ENCODE measurements around the gene POU2F1. TPM values are rescaled to one million over a fixed set of nuclear protein-coding genes. Genes with fewer than 3 reads are reported as not detected.

POU2F1 gene
- total and polyA plus RNA-seq, 2 donors (not counting 1 experiment from before 2014, with no cell fraction given): 5.2 to 48.8 TPM

GRCh38 chr1:167431909-167432650 lies 211.4 kb downstream of the POU2F1 start:
- intact Hi-C loops (cut with micrococcal nuclease): loop anchor here (2.0 to 10.0 kb wide), 4 partner anchors 13 to 210 kb away; partner anchors contain the start of gene POU2F1
- Histone ChIP-seq H3K9ac (ENCODE audit: low read length) (no peak overlapping the region), H2AFZ (ENCODE audit: insufficient read depth, low read depth, low read length, poor library complexity, severe bottlenecking) (no peak overlapping the region), H3K9me3 (ENCODE audit: control extremely low read depth in 1 of 3, control insufficient read depth in 2 of 3, insufficient read depth in 1 of 3, low read length in 2 of 3) (peaks cover 0 to 8% (median 0%) of the 10 kb centered on the region in 3 donors), H3K36me3 (replicated peaks in 1 of 2; ENCODE audit: control extremely low read depth in 1 of 2, control insufficient read depth in 1 of 2, extremely low read depth in 1 of 2, insufficient read depth in 2 of 2, low read length in 1 of 2) (no peaks in the 10 kb centered on the region), H4K20me1 (ENCODE audit: control insufficient read depth, insufficient read depth, low read length, poor library complexity, severe bottlenecking) (no peaks in the 10 kb centered on the region), H3K79me2 (ENCODE audit: control insufficient read depth, insufficient read depth, low read length) (no peaks in the 10 kb centered on the region), H3K27ac (ENCODE audit: low read length in 2 of 2) (peak overlapping the region; percentile 71), H3K27me3 (replicated peaks in 1 of 4; ENCODE audit: control extremely low read depth in 1 of 4, control insufficient read depth in 3 of 4, insufficient read depth in 4 of 4, low read length in 3 of 4) (peaks cover 0 to 3% (median 1%) of the 10 kb centered on the region in 4 experiments), H3K4me1 (ENCODE audit: control insufficient read depth in 2 of 2, insufficient read depth in 2 of 2, low read length in 2 of 2) (peaks cover 37 to 54% of the 10 kb centered on the region in 2 donors), H3K4me3 (ENCODE audit: control extremely low read depth in 1 of 5, extremely low read depth in 1 of 5, insufficient read depth in 1 of 5, low read depth in 2 of 5, low read length in 4 of 5) (peak overlapping the region in 1 of 5 experiments; percentile 11), H3K4me2 (replicated peaks; ENCODE audit: low read depth, low read length, poor library complexity, severe bottlenecking) (peak overlapping the region; percentile 51)
- WGBS (ENCODE audit: insufficient coverage): 30% methylated on average over 2 of the region's 8 CpGs
- Mint-ChIP-seq H3K4me3 (peak overlapping the region; percentile 63), H3K27me3 (no peaks in the 10 kb centered on the region), H3K9me3 (ENCODE audit: insufficient read depth) (no peaks in the 10 kb centered on the region), H3K4me1 (peaks cover 62% of the 10 kb centered on the region), H3K27ac (peak overlapping the region; percentile 97)
- DNase-seq: peak; percentile 67
- POLR2A ChIA-PET: interaction anchor here (0.6 to 0.8 kb wide), 3 partner anchors 53 to 212 kb away, joined by 3 to 4 read pairs (median 3); partner anchors contain the start of genes CREG1 and POU2F1
- CTCF ChIA-PET: interaction anchor here (0.6 to 6.1 kb wide), 11 partner anchors 10 to 168 kb away, joined by 3 to 51 read pairs (median 5); no protein-coding TSS in a partner anchor
- TF ChIP-seq EZH2 (IDR thresholded peaks at IDR 0.05; ENCODE audit: borderline replicate concordance, insufficient read depth, low read depth, low read length, poor library complexity, severe bottlenecking) (no peak), CTCF (IDR thresholded peaks at IDR 0.05) (no peak)
- peak; percentile 59 for ATAC-seq (ENCODE audit: low read depth)
